Mucosa of descending colon (tissue), 3 donors: ENCODE measurements around the gene PTPRT. TPM values are rescaled to one million over a fixed set of nuclear protein-coding genes. Genes with fewer than 3 reads are reported as not detected.

Experiments
- ATAC-seq: fragments of 200-7000 bp; cut with Tn5 transposase; one replicate; pipeline ENCODE4 v1.9.1; 2020; ENCODE audit warnings: mild to moderate bottlenecking, moderate library complexity
- DNase-seq, 3 donors: peaks; one replicate each; pipeline ENCODE4 v3.0.0-alpha.2; 2020
- H3K36me3 ChIP-seq: fragments of 200-600 bp; one replicate; pipeline ENCODE4 v1.8.0; 2021; ENCODE audit warnings: low read depth, mild to moderate bottlenecking
- H3K4me1 ChIP-seq: fragments of 200-600 bp; one replicate; pipeline ENCODE4 v1.8.0; 2021; ENCODE audit warnings: low read depth, mild to moderate bottlenecking
- H3K4me3 ChIP-seq: fragments of 200-600 bp; one replicate; pipeline ENCODE4 v1.8.0; 2021; ENCODE audit warnings: mild to moderate bottlenecking
- H3K9me3 ChIP-seq: fragments of 200-600 bp; one replicate; pipeline ENCODE4 v1.8.0; 2021; ENCODE audit warnings: mild to moderate bottlenecking
- CTCF ChIP-seq: fragments of 200-600 bp; IDR thresholded peaks from one replicate; pipeline ENCODE4 v1.8.0; 2022; ENCODE audit warnings: antibody characterized with exemption, mild to moderate bottlenecking
- intact Hi-C, 2 donors: fragments of 100-400 bp; cut with DNase I in 1 of 2; cut with micrococcal nuclease in 1 of 2; formaldehyde crosslinking; loops; one replicate each; pipeline versions ENCODE4 v1.11.0 to v1.11.1; 2022; cut with DNase I, micrococcal nuclease
- total RNA-seq, 3 donors: library from RNA; stranded (reverse); fragmentation: NEBNext Ultra II Directional in 2 of 3; extraction: Animal tissue kit (Norgen Biotek cat#: 25700) in 2 of 3; gene quantifications; one replicate each; pipeline versions ENCODE4 v1.2.1 to v1.2.4, GENCODE V29; 2021 to 2023
- donor health status: DM: no; HTN: no; CAD: no; lungs with moderate emphysema.
- donor health status: DM: no; HTN: no; CAD: no.
- donor health status: DM: no; HTN: yes; CAD: no.

Gene PTPRT
- total RNA-seq, 3 donors from 2014 or later: 0.19 to 0.43 (median 0.38) TPM

- Histone ChIP-seq H3K4me1 (no peaks in the 10 kb centered on the region), H3K4me3 (no peak overlapping the region), H3K9me3 (no peaks in the 10 kb centered on the region), H3K36me3 (no peaks in the 10 kb centered on the region)
- intact Hi-C loops: no loop called here
- ATAC-seq (no peak), DNase-seq (no peak)
- TF ChIP-seq CTCF: no peak
These were observed 894.1 kb downstream of the PTPRT start for GRCh38 chr20:42295592-42295991.

GRCh38 chr20:42294976-42295375 is 894.7 kb downstream of the PTPRT start:
- H3K36me3 ChIP-seq: no peaks in the 10 kb centered on the region
- no peaks in the 10 kb centered on the region for H3K9me3 ChIP-seq
- H3K4me1 ChIP-seq: no peaks in the 10 kb centered on the region
- H3K4me3 ChIP-seq: no peak overlapping the region
- TF ChIP-seq CTCF: no peak
- intact Hi-C loops: no loop called here
- DNase-seq (no peak), ATAC-seq (no peak)

- DNase-seq (no peak), ATAC-seq (no peak)
- Histone ChIP-seq H3K36me3 (no peaks in the 10 kb centered on the region), H3K4me1 (no peaks in the 10 kb centered on the region), H3K9me3 (no peaks in the 10 kb centered on the region), H3K4me3 (no peak overlapping the region)
- no peak for TF ChIP-seq CTCF
- intact Hi-C loops: no loop called here
These were observed 907.9 kb downstream of the PTPRT start for GRCh38 chr20:42281801-42282200.

GRCh38 chr20:42276718-42277602 is 912.7 kb downstream of the PTPRT start:
- H3K4me3 ChIP-seq: no peak overlapping the region
- no peaks in the 10 kb centered on the region for H3K9me3 ChIP-seq
- TF ChIP-seq CTCF: no peak
- no peaks in the 10 kb centered on the region for H3K36me3 ChIP-seq
- no peaks in the 10 kb centered on the region for H3K4me1 ChIP-seq
- intact Hi-C loops: no loop called here
- no peak for DNase-seq
- no peak for ATAC-seq

GRCh38 chr20:42274986-42275385 is 914.7 kb downstream of the PTPRT start:
- ATAC-seq (no peak), DNase-seq (no peak)

More at GRCh38 chr20:42274986-42275385, 914.7 kb downstream of the PTPRT start:
- no peak for TF ChIP-seq CTCF
- H3K36me3 ChIP-seq: no peaks in the 10 kb centered on the region
- intact Hi-C loops: no loop called here
- no peak overlapping the region for H3K4me3 ChIP-seq
- H3K4me1 ChIP-seq: no peaks in the 10 kb centered on the region
- no peaks in the 10 kb centered on the region for H3K9me3 ChIP-seq
